GM12892 (cell line): ENCODE results near the gene SLAMF1.

Experiments used
- POLR2A ChIP-seq: IDR thresholded peaks from 2 replicates; pipeline ENCODE4 v1.6.1; 2011; ENCODE audit warnings: low read depth, low read length, control low read depth
- POLR2AphosphoS5 ChIP-seq: IDR thresholded peaks from 2 replicates; pipeline ENCODE4 v1.6.1; 2011; ENCODE audit warnings: low read depth, low read length, control low read depth
- TAF1 ChIP-seq: IDR thresholded peaks from 2 replicates; pipeline ENCODE4 v1.6.1; 2011; ENCODE audit warnings: low read depth, mild to moderate bottlenecking, control low read depth, low read length, borderline replicate concordance

DNA sequence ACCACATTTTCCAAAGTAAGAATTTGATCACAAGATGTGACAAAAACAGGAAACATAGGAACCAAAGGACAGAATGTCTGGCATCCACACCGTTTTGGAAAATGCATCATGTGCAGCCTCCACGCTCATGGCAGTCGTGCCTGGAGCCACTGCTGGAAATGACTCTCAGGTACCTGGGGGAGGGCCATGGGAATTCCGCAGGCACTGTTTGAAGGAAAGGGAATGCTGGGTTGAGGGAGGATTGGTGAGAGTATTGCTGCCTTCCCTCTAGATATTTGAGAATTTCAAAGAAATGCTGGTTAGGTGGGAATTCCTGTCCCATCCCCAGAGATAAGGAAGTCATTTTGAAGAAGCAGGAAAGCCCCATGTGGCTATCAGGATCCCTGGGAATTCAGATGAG, 10.8 kb downstream of the SLAMF1 start:
- peak; percentile 45; the same call in 1 of the 2 replicates for TF ChIP-seq POLR2A
- TF ChIP-seq POLR2AphosphoS5: no peak
- TF ChIP-seq TAF1: no peak
